GM21717 (cell line): Measurements from ENCODE around the gene RC3H1.

ENCODE experiments used
- ATAC-seq: cut with Tn5 transposase; IDR thresholded peaks from one replicate; pipeline ENCODE4 v1.9.1; 2021; ENCODE audit warnings: mild to moderate bottlenecking, moderate library complexity; ENCODE audit not compliant: unreplicated experiment

The RC3H1 gene

DNA sequence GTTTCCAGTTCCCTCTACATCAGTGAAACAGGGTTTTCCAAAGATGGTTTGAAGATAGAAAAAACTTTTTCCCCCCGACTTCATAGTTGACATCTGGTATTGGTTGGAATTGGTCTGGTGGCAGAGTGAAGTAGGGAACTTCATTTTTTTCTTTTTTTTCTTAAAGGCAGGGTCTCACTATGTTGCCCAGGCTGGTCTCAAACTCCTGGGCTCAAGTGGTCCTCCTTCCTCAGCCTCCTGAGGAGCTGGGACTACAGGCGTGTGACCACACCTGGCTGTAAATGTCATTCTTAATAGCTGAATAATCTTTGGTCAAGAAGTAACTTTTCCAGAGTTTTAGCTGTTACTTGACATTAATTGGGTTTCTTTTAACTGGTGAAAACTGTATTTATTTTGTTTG, 132.3 kb downstream of the RC3H1 start:
- no peak for ATAC-seq

DNA sequence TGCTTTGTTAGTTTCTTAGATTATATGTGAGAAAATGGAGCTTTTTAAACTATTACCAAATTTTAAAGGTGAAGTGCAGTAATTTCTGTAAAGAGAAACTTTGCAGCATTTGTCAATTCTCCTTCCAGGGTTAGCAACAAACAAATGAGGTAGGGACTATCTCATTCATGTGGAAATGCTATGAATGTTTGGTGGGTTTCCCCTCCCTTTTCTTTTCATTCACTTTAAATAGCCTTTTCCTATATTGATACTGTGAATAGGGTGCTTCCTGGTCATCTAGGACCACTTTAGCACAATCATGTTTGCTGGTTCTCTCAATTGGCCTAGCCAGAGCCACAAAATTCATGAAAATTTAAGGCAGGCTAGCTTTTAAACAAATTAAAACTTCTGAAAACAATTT, 133.4 kb downstream of the RC3H1 start:
- ATAC-seq = no peak

DNA sequence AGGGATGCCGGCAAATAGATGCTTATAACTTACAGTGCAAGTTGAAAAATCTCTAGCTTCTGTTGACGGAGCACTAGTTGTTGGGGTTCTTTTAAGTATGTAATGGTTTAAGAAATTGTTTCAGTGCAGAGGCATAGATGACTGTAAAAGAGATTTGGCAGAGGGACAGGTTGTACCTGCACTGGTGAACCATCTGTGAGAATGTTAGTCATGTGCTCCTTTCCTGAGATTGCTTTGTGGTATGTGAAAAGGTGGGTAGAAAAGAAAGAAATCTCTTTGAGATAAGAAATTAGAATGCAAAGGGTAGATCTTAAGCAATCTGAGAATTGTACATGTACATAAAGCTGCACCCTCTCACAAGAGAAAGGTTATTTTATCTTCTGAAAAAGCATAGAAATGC, 134.5 kb downstream of the RC3H1 start:
- no peak for ATAC-seq

DNA sequence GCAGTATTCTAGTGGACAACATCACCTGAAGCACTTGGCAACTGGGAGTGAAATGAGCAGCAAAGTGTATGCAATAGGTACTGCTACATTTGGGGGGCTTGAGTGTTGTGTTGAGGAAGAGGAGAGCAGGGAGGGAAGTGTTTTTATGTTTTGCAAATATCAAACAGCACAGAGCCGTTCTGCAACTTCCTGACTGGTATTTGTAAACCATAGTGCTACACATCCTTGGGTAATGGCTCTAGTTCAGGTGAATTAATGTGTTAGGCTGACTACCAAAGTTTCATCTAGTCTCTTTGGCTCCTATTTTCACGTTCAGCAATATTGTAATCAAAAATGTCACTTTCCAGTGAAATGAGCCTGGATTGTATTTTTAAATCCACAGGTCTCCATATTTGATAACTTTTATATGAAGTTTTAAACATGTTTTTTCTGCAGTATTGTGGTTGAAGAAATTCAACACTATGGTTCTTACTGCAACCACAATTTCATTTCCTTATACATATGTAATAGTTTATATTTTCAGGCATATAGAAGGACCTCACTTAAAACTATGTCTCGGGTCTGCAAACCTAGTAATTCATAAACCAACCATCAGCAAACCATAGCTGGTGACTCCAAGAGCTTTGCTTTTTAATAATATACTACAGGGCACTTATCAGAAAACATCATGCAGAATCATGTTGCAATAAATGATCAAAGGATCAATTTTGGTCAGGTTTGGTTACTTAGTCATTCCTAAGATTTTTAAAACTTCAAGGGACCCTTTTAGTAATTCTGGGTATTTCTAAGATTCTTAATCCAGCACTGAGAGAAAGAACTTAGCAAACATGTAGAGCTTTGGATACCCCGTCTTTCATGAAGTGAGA, 135.2 kb downstream of the RC3H1 start:
- ATAC-seq = no peak

DNA sequence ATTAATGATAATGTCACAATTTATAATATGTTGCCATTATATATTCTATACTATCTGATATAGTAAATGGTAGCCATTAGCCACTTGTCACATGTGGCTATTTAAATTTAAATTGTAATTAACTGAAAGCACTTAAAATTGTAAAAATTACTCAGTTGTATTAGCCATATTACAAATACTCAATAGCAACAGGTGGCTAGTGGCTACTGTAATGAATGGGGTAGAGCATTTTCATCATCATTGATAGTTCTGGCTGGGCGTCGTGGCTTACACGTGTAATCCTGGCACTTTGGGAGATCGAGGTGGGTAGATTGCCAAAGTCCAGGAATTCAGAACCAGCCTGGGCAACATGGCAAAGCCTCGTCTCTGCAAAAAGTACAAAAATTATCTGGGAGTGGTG, 137.5 kb downstream of the RC3H1 start:
- no peak for ATAC-seq
